GM12878 (cell line): ENCODE data around the gene ZNF83. TPM values are rescaled to one million over a fixed set of nuclear protein-coding genes. Genes with fewer than 3 reads are reported as not detected.
A peak's percentile ranks its signal among the peaks of the same experiment; 100 is the strongest.

Experiments
- ATAC-seq: fragments of 200-7000 bp; cut with Tn5 transposase; 3 replicates; pipeline ENCODE4 v1.9.1; 2020; ENCODE audit warnings: mild to moderate bottlenecking, moderate library complexity
- BruUV-seq: library from RNA; stranded (reverse); fragments of 400-500 nt; replicated peaks from 2 replicates; lab custom pipeline; 2021; lab: Mats Ljungman, UMichigan
- CTCF ChIA-PET: fragments of 300-600 bp; sonication (Branson Sonifier 250); formaldehyde crosslinking; extraction: SDS; loops from one replicate; lab custom pipeline; 2021; ENCODE audit warnings: inconsistent platforms; lab: Yijun Ruan, JAX
- POLR2A ChIA-PET: fragments of 350-600 bp; formaldehyde crosslinking; extraction: SDS; loops from one replicate; lab custom pipeline; 2021; ENCODE audit warnings: inconsistent platforms; lab: Charles Lee
- RAD21 ChIA-PET: fragments of 300-600 bp; sonication (Branson Sonifier 250); formaldehyde crosslinking; loops from one replicate; lab custom pipeline; 2023; ENCODE audit warnings: antibody characterized with exemption; ENCODE audit not compliant: unreplicated experiment; lab: Charles Lee
- SMC1A ChIA-PET: fragments of 300-600 bp; sonication (Branson Sonifier 250); formaldehyde crosslinking; loops from one replicate; lab custom pipeline; 2023; ENCODE audit not compliant: unreplicated experiment, uncharacterized antibody; lab: Charles Lee
- DNase-seq: peaks from one replicate; pipeline ENCODE4 v3.0.0-alpha.2; 2011; ENCODE audit warnings: low read depth, low spot score
- FAIRE-seq: peaks from 3 replicates; lab custom pipeline; 2011; peaks lifted over from hg19 to GRCh38; lab: Jason Lieb, UNC
- H2AFZ ChIP-seq: 2 replicates; pipeline ENCODE4 v1.6.0; 2011; ENCODE audit warnings: low read depth, low read length, control low read depth; ENCODE audit not compliant: control insufficient read depth
- H3K27ac ChIP-seq: 2 replicates; pipeline ENCODE4 v1.5.1; 2011; ENCODE audit warnings: control low read depth; ENCODE audit not compliant: control insufficient read depth, insufficient read depth
- H3K27me3 ChIP-seq, 2 experiments: replicated peaks in 1 of 2; 2 replicates each; pipeline versions ENCODE4 v1.6.0 to v1.6.1; 2011; ENCODE audit warnings: low read length in 1 of 2; ENCODE audit not compliant: control insufficient read depth in 2 of 2, insufficient read depth in 2 of 2
- H3K36me3 ChIP-seq, 2 experiments: 2 replicates each; pipeline ENCODE4 v1.5.1; 2011; ENCODE audit warnings: low read length in 1 of 2; ENCODE audit not compliant: control insufficient read depth in 2 of 2, insufficient read depth in 2 of 2
- H3K4me1 ChIP-seq: 2 replicates; pipeline ENCODE4 v1.6.1; 2011; ENCODE audit warnings: mild to moderate bottlenecking, low read length, moderate library complexity, mixed read lengths; ENCODE audit not compliant: control insufficient read depth, insufficient read depth
- H3K4me2 ChIP-seq: 2 replicates; pipeline ENCODE4 v1.6.0; 2011; ENCODE audit warnings: control low read depth; ENCODE audit not compliant: control insufficient read depth, insufficient read depth
- H3K4me3 ChIP-seq: fragments of 200-600 bp; sonication (generic); 2 replicates; pipeline ENCODE4 v1.5.1; 2016
- H3K79me2 ChIP-seq: 2 replicates; pipeline ENCODE4 v1.6.0; 2011; ENCODE audit warnings: low read length; ENCODE audit not compliant: control insufficient read depth, insufficient read depth
- H3K9ac ChIP-seq: 2 replicates; pipeline ENCODE4 v1.8.0; 2011; ENCODE audit warnings: low read length, control low read depth, mixed read lengths; ENCODE audit not compliant: control insufficient read depth, insufficient read depth
- H3K9me3 ChIP-seq: replicated peaks from 3 replicates; pipeline ENCODE4 v1.5.1; 2011; ENCODE audit warnings: mild to moderate bottlenecking, low read length; ENCODE audit not compliant: control insufficient read depth, insufficient read depth
- H4K20me1 ChIP-seq: 2 replicates; pipeline ENCODE4 v1.6.0; 2011; ENCODE audit not compliant: control insufficient read depth, insufficient read depth
- CBX3 ChIP-seq: fragments of 200-600 bp; sonication (generic); IDR thresholded peaks from 2 replicates; pipeline ENCODE4 v1.6.1; 2016; ENCODE audit warnings: low read depth, borderline replicate concordance
- CEBPB ChIP-seq, 2 experiments: fragments of 150-350 bp in 1 of 2; IDR thresholded peaks; 2 replicates each; pipeline ENCODE4 v1.6.1; 2012 to 2014; ENCODE audit warnings: low read depth in 2 of 2, low read length in 2 of 2, borderline replicate concordance in 1 of 2, inconsistent platforms in 1 of 2
- CTCF ChIP-seq, 3 experiments: IDR thresholded peaks in 2 of 3; conservative IDR thresholded peaks in 1 of 3; 2 replicates each; pipeline ENCODE4 v1.5.1; 2011; ENCODE audit warnings: low read depth in 3 of 3, low read length in 3 of 3, mild to moderate bottlenecking in 3 of 3, control low read depth in 2 of 3, moderate library complexity in 2 of 3, inconsistent platforms in 1 of 3, mixed read lengths in 1 of 3; ENCODE audit not compliant: control insufficient read depth in 2 of 3, insufficient read depth in 1 of 3; ENCODE audit errors: extremely low read depth in 1 of 3
- EP300 ChIP-seq, 2 experiments: fragments of 150-350 bp in 1 of 2; IDR thresholded peaks; 2 replicates each; pipeline ENCODE4 v1.6.1; 2011 to 2012; ENCODE audit warnings: low read depth in 2 of 2, low read length in 2 of 2, borderline replicate concordance in 1 of 2, improper control_type of control experiment in 1 of 2, inconsistent platforms in 1 of 2; ENCODE audit not compliant: control insufficient read depth in 1 of 2
- MYC ChIP-seq: IDR thresholded peaks from 2 replicates; pipeline ENCODE4 v1.6.1; 2011; ENCODE audit warnings: mild to moderate bottlenecking, low read length, moderate library complexity, inconsistent platforms; ENCODE audit not compliant: insufficient read depth, insufficient replicate concordance, insufficient read length, severe bottlenecking
- NFYB ChIP-seq: IDR thresholded peaks from 2 replicates; pipeline ENCODE4 v1.6.1; 2011; ENCODE audit warnings: low read depth, mild to moderate bottlenecking, low read length, improper control_type of control experiment, moderate library complexity; ENCODE audit not compliant: insufficient read depth
- POLR2AphosphoS2 ChIP-seq: IDR thresholded peaks from 2 replicates; pipeline ENCODE4 v1.6.1; 2011; ENCODE audit warnings: low read depth, mild to moderate bottlenecking, low read length, improper control_type of control experiment, moderate library complexity
- POLR2AphosphoS5 ChIP-seq: IDR thresholded peaks from 2 replicates; pipeline ENCODE4 v1.6.1; 2011; ENCODE audit warnings: mild to moderate bottlenecking, low read length, inconsistent platforms
- RAD21 ChIP-seq: IDR thresholded peaks from 2 replicates; pipeline ENCODE4 v1.6.1; 2011; ENCODE audit warnings: mild to moderate bottlenecking, low read depth, low read length, moderate library complexity; ENCODE audit not compliant: insufficient read depth
- RUNX3 ChIP-seq: IDR thresholded peaks from 2 replicates; pipeline ENCODE4 v1.6.1; 2012; ENCODE audit warnings: low read length, inconsistent platforms
- SMC3 ChIP-seq: IDR thresholded peaks from 2 replicates; pipeline ENCODE4 v1.6.1; 2011; ENCODE audit warnings: low read length, improper control_type of control experiment, borderline replicate concordance
- SUPT20H ChIP-seq: IDR thresholded peaks from 2 replicates; pipeline ENCODE4 v1.6.1; 2011; ENCODE audit warnings: low read depth, mild to moderate bottlenecking, low read length, moderate library complexity, borderline replicate concordance; ENCODE audit not compliant: control insufficient read depth
- ZNF274 ChIP-seq: IDR thresholded peaks from one replicate; pipeline ENCODE4 v1.8.0; 2011; ENCODE audit not compliant: insufficient read length, insufficient read depth
- WGBS: methylation state at CpG from one replicate; pipeline ENCODE4 v1.1.6; 2016; ENCODE audit warnings: low lambda C conversion rate; ENCODE audit not compliant: insufficient replicate concordance, insufficient coverage; ENCODE audit errors: missing lambda C conversion rate; 5-methylcytosine and 5-hydroxymethylcytosine counted together
- in situ Hi-C: fragments of 300-500 bp; cut with MboI; formaldehyde crosslinking; loops from 9 replicates; pipeline ENCODE4 v1.14.3; 2018; ENCODE audit warnings: mixed read lengths
- intact Hi-C: fragments of 100-400 bp; cut with micrococcal nuclease; formaldehyde crosslinking; loops from one replicate; pipeline ENCODE4 v1.14.2; 2022; ENCODE audit not compliant: unreplicated experiment
- polyA plus RNA-seq, 11 experiments: library from polyadenylated mRNA; depleted of rRNA in 4 of 11; unstranded in 6 of 11; stranded (reverse) in 5 of 11; fragments of >200 nt; fragmentation: Nextera tagmentation in 4 of 11; fragmentation: Illumina TruSeq in 1 of 11; extraction: Ambion mirVana in 4 of 11; extraction: Trizol in 1 of 11; gene quantifications; 1 replicate in 1 of 11; 2 replicates in 10 of 11; pipeline versions ENCODE4 v1.2.1 to v1.2.3, GENCODE V29; 2011 to 2016; ENCODE audit warnings: inconsistent platforms in 2 of 11, missing spikeins in 2 of 11, low read depth in 1 of 11
- total RNA-seq, 4 experiments: library from RNA; depleted of rRNA in 3 of 4; stranded (reverse); fragments of >200 nt in 3 of 4; fragmentation: Illumina TruSeq in 1 of 4; extraction: Trizol in 1 of 4; gene quantifications; 2 replicates each; pipeline versions ENCODE4 v1.2.1 to v1.2.3, GENCODE V29; 2013 to 2021

ZNF83 gene
- total and polyA plus RNA-seq, 10 of the 15 experiments (the other 5 are each of a cell fraction or from before 2014, with no cell fraction given), result 9.9 to 90.1 (median 18.7) TPM

DNA sequence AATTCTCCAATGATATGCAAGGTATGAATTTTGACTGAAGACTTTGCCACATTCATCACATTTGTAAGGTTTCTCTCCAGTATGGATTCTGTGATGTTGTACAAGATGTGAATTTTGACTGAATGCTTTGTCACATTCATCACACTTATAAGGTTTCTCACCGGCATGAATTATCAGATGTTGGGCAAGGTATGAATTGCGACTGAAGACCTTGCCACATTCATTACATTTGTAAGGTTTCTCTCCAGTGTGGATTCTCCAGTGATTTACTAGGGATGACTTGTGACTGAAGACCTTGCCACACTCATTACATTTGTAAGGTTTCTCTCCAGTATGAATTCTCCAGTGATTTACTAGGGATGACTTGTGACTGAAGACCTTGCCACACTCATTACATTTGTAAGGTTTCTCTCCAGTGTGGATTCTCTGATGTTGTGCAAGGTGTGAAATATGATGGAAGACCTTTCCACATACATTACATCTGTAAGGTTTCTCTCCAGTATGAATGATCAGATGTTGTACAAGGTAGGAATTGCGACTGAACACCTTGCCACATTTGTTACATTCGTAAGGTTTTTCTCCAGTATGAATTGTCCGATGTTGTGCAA is 24.8 kb downstream of the ZNF83 start:
- TF ChIP-seq CBX3 (no peak), POLR2AphosphoS5 (no peak), ZNF274 (peak; percentile 32)
- H4K20me1 ChIP-seq, result no peaks in the 10 kb centered on the region
- DNase-seq, result no peak
- no peaks in the 10 kb centered on the region for H3K27me3 ChIP-seq
- no peak overlapping the region for H3K9ac ChIP-seq
- H2AFZ ChIP-seq, result no peak overlapping the region
- no peak overlapping the region for H3K4me2 ChIP-seq
- peaks cover 2 to 23% of the 10 kb centered on the region in 2 experiments; a peak in 2 of 4 replicates for H3K36me3 ChIP-seq
- SMC1A ChIA-PET, result no interaction called here
- peaks cover 50% of the 10 kb centered on the region for H3K9me3 ChIP-seq
- intact Hi-C loops, result no loop called here
- CTCF ChIA-PET, result no interaction called here
- no peak for FAIRE-seq
- 94% methylated on average over 5 of the region's 5 CpGs for WGBS
- no peaks in the 10 kb centered on the region for H3K4me1 ChIP-seq
- no peaks in the 10 kb centered on the region for H3K79me2 ChIP-seq
- BruUV-seq, result no TSS peak
- H3K27ac ChIP-seq, result no peak overlapping the region
- RAD21 ChIA-PET, result interaction anchor here (0.6 kb wide), 1 partner anchor 10 kb away, joined by 3 read pairs; no protein-coding TSS in a partner anchor
- no peak overlapping the region for H3K4me3 ChIP-seq
- POLR2A ChIA-PET, result no interaction called here
- no peak for ATAC-seq
- in situ Hi-C loops, result no loop called here

DNA sequence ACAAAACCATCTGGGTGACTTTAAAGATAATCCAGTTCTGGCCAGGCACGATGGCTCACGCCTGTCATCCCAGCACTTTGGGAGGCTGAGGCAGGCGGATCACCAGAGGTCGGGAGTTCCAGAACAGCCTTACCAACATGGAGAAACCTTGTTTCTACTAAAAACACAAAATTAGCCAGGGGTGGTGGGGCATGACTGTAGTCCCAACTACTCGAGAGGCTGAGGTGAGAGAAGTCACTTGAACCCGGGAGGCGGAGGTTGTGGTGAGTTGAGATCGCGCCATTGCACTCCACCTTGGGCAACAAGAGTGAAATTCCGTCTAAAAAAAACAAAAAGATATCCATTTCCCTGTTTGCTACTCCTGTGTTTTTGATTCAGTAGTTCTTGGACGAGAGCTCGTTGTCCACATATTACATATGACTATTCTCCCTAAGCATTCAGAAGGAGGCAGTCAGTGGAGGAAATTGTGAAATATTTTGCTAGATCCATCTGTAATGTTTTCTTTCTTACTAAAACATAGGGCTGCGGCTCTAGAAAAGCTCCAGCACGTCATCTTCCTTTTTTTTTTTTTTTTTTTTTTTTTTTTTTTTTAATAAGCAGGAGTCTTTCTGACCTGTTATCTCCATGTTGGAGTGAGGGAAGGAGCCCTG is 34.5 kb downstream of the ZNF83 start:
- Histone ChIP-seq H2AFZ (no peak overlapping the region), H4K20me1 (no peaks in the 10 kb centered on the region), H3K4me2 (no peak overlapping the region), H3K4me3 (no peak overlapping the region), H3K27ac (no peak overlapping the region), H3K4me1 (no peaks in the 10 kb centered on the region), H3K79me2 (no peaks in the 10 kb centered on the region), H3K36me3 (no peaks in the 10 kb centered on the region), H3K9me3 (peaks cover 15% of the 10 kb centered on the region), H3K9ac (no peak overlapping the region), H3K27me3 (no peaks in the 10 kb centered on the region)
- FAIRE-seq (no peak), DNase-seq (no peak), ATAC-seq (no peak)
- RAD21 ChIA-PET, result interaction anchor here (0.7 to 1.2 kb wide), 2 partner anchors 9 to 147 kb away, joined by 3 read pairs; no protein-coding TSS in a partner anchor
- BruUV-seq, result no TSS peak
- WGBS, result 90% methylated on average over 14 of the region's 14 CpGs
- CTCF ChIA-PET, result interaction anchor here (0.7 to 0.8 kb wide), 2 partner anchors 20 to 143 kb away, joined by 3 read pairs; no protein-coding TSS in a partner anchor
- intact Hi-C loops, result loop anchor here (5.0 kb wide), 1 partner anchor 89 kb away; no protein-coding TSS in a partner anchor
- in situ Hi-C loops, result no loop called here
- SMC1A ChIA-PET, result interaction anchor here (1.0 kb wide), 1 partner anchor 16 kb away, joined by 4 read pairs; no protein-coding TSS in a partner anchor
- POLR2A ChIA-PET, result interaction anchor here (1.0 kb wide), 1 partner anchor 31 kb away, joined by 3 read pairs; no protein-coding TSS in a partner anchor
- TF ChIP-seq RUNX3, result no peak
- TF ChIP-seq SMC3, result no peak
- TF ChIP-seq POLR2AphosphoS2, result no peak
- no peak for TF ChIP-seq CTCF (IDR thresholded peaks at IDR 0.05 in 2 of 3, conservative IDR thresholded peaks at IDR 0.05 in 1 of 3; ENCODE audit: control insufficient read depth in 2 of 3, extremely low read depth in 1 of 3, insufficient read depth in 1 of 3, low read depth in 3 of 3, low read length in 3 of 3)
- TF ChIP-seq CEBPB (IDR thresholded peaks at IDR 0.05; ENCODE audit: borderline replicate concordance in 1 of 2, low read depth in 2 of 2, low read length in 2 of 2), result no peak
- no peak for TF ChIP-seq NFYB
- no peak for TF ChIP-seq MYC
- no peak for TF ChIP-seq RAD21
- TF ChIP-seq EP300 (IDR thresholded peaks at IDR 0.05; ENCODE audit: borderline replicate concordance in 1 of 2, control insufficient read depth in 1 of 2, low read depth in 2 of 2, low read length in 2 of 2), result no peak
- TF ChIP-seq SUPT20H, result no peak
